Natural killer cell (primary cell): ENCODE data around the gene CDK4. TPM values are rescaled to one million over a fixed set of nuclear protein-coding genes. Genes with fewer than 3 reads are reported as not detected.

Source experiments
- ATAC-seq, 3 donors: fragments of 150-1000 bp in 2 of 3; fragments of 200-7000 bp in 1 of 3; cut with Tn5 transposase; 1 replicate in 1 of 3; 2 replicates in 2 of 3; pipeline ENCODE4 v1.10.0; 2021; ENCODE audit warnings: mild to moderate bottlenecking in 2 of 3, moderate library complexity in 2 of 3
- DNase-seq, 2 donors: peaks; one replicate each; pipeline versions ENCODE4 v3.0.0 to v3.0.0-alpha.2; 2013 to 2021; ENCODE audit warnings: mixed read lengths in 1 of 2
- H3K27ac ChIP-seq: one replicate; pipeline ENCODE4 v1.5.1; 2013; ENCODE audit warnings: mild to moderate bottlenecking, low read length
- H3K27me3 ChIP-seq: one replicate; pipeline ENCODE4 v1.6.1; 2013; ENCODE audit warnings: low read length; ENCODE audit not compliant: control insufficient read depth, insufficient read depth
- H3K36me3 ChIP-seq: one replicate; pipeline ENCODE4 v1.6.1; 2013; ENCODE audit warnings: low read length; ENCODE audit not compliant: control insufficient read depth, insufficient read depth
- H3K4me1 ChIP-seq: one replicate; pipeline ENCODE4 v1.6.1; 2013; ENCODE audit warnings: low read length; ENCODE audit not compliant: control insufficient read depth, insufficient read depth
- H3K4me3 ChIP-seq: one replicate; pipeline ENCODE4 v1.5.1; 2013; ENCODE audit warnings: low read length
- H3K9me3 ChIP-seq: one replicate; pipeline ENCODE4 v1.6.1; 2013; ENCODE audit warnings: low read length; ENCODE audit not compliant: control insufficient read depth, insufficient read depth
- H3K27ac Mint-ChIP-seq, 2 donors: one replicate each; pipeline ENCODE4 v1.8.0; 2022; ENCODE audit warnings: mild to moderate bottlenecking in 2 of 2, mixed read lengths in 2 of 2, moderate library complexity in 1 of 2
- H3K27me3 Mint-ChIP-seq, 2 donors: one replicate each; pipeline ENCODE4 v1.8.0; 2022; ENCODE audit warnings: low read depth in 2 of 2, mixed read lengths in 2 of 2
- H3K36me3 Mint-ChIP-seq: one replicate; pipeline ENCODE4 v1.8.0; 2022; ENCODE audit warnings: mixed read lengths
- H3K4me1 Mint-ChIP-seq, 2 donors: one replicate each; pipeline ENCODE4 v1.8.0; 2022; ENCODE audit warnings: mixed read lengths in 2 of 2
- H3K4me3 Mint-ChIP-seq: one replicate; pipeline ENCODE4 v1.8.0; 2022; ENCODE audit warnings: mild to moderate bottlenecking, moderate library complexity, mixed read lengths
- H3K9me3 Mint-ChIP-seq, 2 donors: one replicate each; pipeline ENCODE4 v1.8.0; 2022; ENCODE audit warnings: mixed read lengths in 2 of 2
- WGBS: methylation state at CpG from one replicate; pipeline ENCODE4 v1.1.7; 2013; ENCODE audit warnings: missing lambda C conversion rate; ENCODE audit not compliant: insufficient coverage; 5-methylcytosine and 5-hydroxymethylcytosine counted together
- intact Hi-C: fragments of 100-400 bp; cut with micrococcal nuclease; formaldehyde crosslinking; loops from one replicate; pipeline ENCODE4 v1.14.2; 2022
- total RNA-seq, 4 donors: library from RNA; stranded (reverse); fragments of 120-200 nt in 1 of 4; gene quantifications; one replicate each; pipeline versions ENCODE4 v1.2.3 to v1.2.4, GENCODE V29; 2013 to 2022
- TF ChIP-seq, protein P1 (sequence below): fragments of 200-600 bp; IDR thresholded peaks from one replicate; pipeline ENCODE4 v1.8.0; 2022; ENCODE audit warnings: antibody characterized with exemption

CDK4 gene
- total RNA-seq, 3 donors from 2014 or later (not counting 1 experiment from before 2014, with no cell fraction given) = 30.7 to 39.5 (median 37.7) TPM

DNA sequence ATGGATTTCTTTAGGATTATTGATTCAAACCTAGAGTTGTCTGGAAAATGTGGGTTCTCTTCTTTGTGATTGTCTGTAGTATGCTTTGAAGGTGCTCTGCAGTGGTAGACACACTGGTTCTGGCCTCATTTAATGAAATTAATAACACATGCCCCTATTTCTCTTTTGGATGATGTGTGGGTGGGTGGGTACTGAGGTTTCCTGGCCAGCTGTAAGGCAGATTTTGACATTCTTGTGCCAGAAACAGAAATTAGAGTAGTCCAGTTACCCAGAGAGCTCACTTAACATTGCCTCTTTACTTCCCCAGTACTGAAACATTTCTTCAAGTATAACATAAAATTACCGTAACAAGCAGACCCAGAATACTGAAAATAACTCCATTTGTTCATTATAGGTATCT lies 44.9 kb upstream of the CDK4 start:
- Histone ChIP-seq H3K4me3 (no peak overlapping the region), H3K27ac (no peak overlapping the region), H3K36me3 (peaks cover 54% of the 10 kb centered on the region), H3K27me3 (no peaks in the 10 kb centered on the region), H3K4me1 (no peaks in the 10 kb centered on the region), H3K9me3 (no peaks in the 10 kb centered on the region)
- Mint-ChIP-seq H3K4me1 (peaks cover 0 to 6% of the 10 kb centered on the region in 2 donors), H3K27ac (no peak overlapping the region), H3K9me3 (no peaks in the 10 kb centered on the region), H3K36me3 (peaks cover 12% of the 10 kb centered on the region), H3K4me3 (no peak overlapping the region), H3K27me3 (no peaks in the 10 kb centered on the region)
- TF ChIP-seq, protein P1, sequence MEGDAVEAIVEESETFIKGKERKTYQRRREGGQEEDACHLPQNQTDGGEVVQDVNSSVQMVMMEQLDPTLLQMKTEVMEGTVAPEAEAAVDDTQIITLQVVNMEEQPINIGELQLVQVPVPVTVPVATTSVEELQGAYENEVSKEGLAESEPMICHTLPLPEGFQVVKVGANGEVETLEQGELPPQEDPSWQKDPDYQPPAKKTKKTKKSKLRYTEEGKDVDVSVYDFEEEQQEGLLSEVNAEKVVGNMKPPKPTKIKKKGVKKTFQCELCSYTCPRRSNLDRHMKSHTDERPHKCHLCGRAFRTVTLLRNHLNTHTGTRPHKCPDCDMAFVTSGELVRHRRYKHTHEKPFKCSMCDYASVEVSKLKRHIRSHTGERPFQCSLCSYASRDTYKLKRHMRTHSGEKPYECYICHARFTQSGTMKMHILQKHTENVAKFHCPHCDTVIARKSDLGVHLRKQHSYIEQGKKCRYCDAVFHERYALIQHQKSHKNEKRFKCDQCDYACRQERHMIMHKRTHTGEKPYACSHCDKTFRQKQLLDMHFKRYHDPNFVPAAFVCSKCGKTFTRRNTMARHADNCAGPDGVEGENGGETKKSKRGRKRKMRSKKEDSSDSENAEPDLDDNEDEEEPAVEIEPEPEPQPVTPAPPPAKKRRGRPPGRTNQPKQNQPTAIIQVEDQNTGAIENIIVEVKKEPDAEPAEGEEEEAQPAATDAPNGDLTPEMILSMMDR = no peak
- no peak for DNase-seq
- intact Hi-C loops = no loop called here
- WGBS = no CpG with 5 or more reads among the region's 1 CpG
- ATAC-seq = no peak

DNA sequence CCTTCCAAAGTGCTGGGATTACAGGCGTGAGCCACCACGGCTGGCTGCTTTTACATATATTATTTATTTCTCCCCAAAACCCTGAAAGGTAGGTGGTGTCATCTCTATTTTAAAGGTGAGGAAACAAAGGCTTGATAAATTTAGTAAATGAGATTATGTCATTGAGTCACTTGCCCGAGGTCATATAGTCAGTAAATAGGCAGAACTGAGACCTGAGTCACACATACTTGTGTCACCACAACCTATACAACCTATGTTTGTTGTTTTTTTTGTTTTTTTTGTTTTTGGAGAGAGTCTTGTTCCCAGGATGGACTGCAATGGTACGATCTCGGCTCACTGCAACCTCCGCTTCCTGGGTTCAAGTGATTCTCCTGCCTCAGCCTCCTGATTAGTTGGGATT lies 43.2 kb upstream of the CDK4 start:
- TF ChIP-seq, protein P1 = no peak
- Histone ChIP-seq H3K9me3 (no peaks in the 10 kb centered on the region), H3K4me1 (no peaks in the 10 kb centered on the region), H3K27me3 (no peaks in the 10 kb centered on the region), H3K36me3 (peaks cover 60% of the 10 kb centered on the region), H3K4me3 (no peak overlapping the region), H3K27ac (no peak overlapping the region)
- Mint-ChIP-seq H3K4me3 (no peak overlapping the region), H3K36me3 (peaks cover 12% of the 10 kb centered on the region), H3K4me1 (peaks cover 0 to 6% of the 10 kb centered on the region in 2 donors), H3K9me3 (no peaks in the 10 kb centered on the region), H3K27me3 (no peaks in the 10 kb centered on the region), H3K27ac (no peak overlapping the region)
- 98% methylated on average over 4 of the region's 6 CpGs for WGBS
- no peak for ATAC-seq
- DNase-seq = no peak
- intact Hi-C loops = no loop called here

DNA sequence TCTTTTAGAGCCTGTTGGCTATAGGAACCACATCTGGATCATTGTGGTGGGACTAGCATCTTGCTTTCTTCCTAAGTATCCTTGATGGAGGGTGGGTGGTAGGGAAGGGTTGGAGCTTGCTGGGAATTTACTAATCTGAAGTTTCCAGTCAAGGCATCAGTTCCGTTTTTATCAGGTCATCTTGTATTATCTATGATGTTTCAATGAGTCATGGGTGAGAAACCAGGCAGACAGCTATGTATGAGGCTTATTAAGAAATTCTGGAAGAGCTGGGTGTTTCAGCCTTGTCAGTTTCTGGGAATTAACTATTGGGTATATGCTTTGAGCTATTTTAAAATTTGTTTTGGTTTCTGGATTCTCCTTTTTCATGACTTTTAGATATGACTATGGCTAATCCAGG lies 41.8 kb upstream of the CDK4 start:
- 81% methylated on average over 1 of the region's 1 CpG for WGBS
- Histone ChIP-seq H3K9me3 (no peaks in the 10 kb centered on the region), H3K4me1 (no peaks in the 10 kb centered on the region), H3K27me3 (no peaks in the 10 kb centered on the region), H3K4me3 (no peak overlapping the region), H3K36me3 (peaks cover 60% of the 10 kb centered on the region), H3K27ac (no peak overlapping the region)
- no peak for DNase-seq
- H3K27ac Mint-ChIP-seq = no peak overlapping the region
- TF ChIP-seq, protein P1 = no peak
- H3K4me3 Mint-ChIP-seq = no peak overlapping the region
- peaks cover 12% of the 10 kb centered on the region for H3K36me3 Mint-ChIP-seq
- no peaks in the 10 kb centered on the region for H3K4me1 Mint-ChIP-seq
- H3K27me3 Mint-ChIP-seq = no peaks in the 10 kb centered on the region
- no peaks in the 10 kb centered on the region for H3K9me3 Mint-ChIP-seq
- no peak for ATAC-seq
- intact Hi-C loops = no loop called here

DNA sequence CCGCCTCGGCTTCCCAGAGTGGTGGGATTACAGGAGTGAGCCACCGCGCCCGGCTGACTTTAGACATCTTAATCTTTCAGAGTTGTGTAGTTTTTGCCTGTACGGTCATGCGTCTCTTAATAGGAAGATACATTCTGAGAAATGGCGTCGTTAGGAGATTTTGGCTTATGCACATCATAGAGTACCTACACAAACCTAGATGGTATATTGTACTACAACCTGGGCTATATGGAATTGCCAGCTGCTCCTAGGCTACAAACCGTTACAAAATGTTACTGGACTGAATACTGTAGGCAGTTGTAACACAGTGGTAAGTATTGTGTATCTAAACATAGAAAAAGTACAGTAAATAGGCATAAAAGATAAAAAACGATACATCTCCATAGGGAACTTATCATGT lies 31.8 kb upstream of the CDK4 start:
- Mint-ChIP-seq H3K27ac (peak overlapping the region in 1 of 2 donors; percentile 28), H3K4me1 (peaks cover 33 to 34% of the 10 kb centered on the region in 2 donors), H3K36me3 (peaks cover 11% of the 10 kb centered on the region), H3K4me3 (peak overlapping the region; percentile 75), H3K27me3 (no peaks in the 10 kb centered on the region), H3K9me3 (no peaks in the 10 kb centered on the region)
- no peaks in the 10 kb centered on the region for H3K27me3 ChIP-seq
- H3K4me3 ChIP-seq = no peak overlapping the region
- no peak for DNase-seq
- 94% methylated on average over 11 of the region's 11 CpGs for WGBS
- H3K27ac ChIP-seq = no peak overlapping the region
- intact Hi-C loops = loop anchor here (5.0 kb wide), 1 partner anchor 63 kb away; the partner anchor contains the start of gene CTDSP2
- no peak for ATAC-seq
- TF ChIP-seq, protein P1 = no peak
- peaks cover 36% of the 10 kb centered on the region for H3K4me1 ChIP-seq
- H3K9me3 ChIP-seq = no peaks in the 10 kb centered on the region
- peaks cover 30% of the 10 kb centered on the region for H3K36me3 ChIP-seq
